ENCODE measurements around the gene LRRC45.

DNA sequence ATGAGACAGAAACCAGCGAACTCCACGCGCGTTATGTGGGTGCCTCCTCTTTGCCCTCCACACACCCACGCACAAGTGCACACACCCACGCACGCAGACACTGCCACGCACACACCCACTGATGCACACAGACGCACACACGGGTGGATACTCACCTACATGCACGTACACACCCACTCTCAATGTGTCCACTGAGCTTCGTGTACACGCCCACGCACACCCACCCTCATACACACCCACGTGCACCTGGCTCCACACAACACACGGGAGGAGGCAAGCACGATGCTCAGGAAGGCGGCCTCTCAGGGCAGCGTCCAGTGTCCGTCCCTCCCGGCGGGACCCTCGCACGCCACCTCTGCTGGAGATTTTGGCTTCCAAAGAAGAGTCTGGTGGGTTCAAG is 24.3 kb downstream of the LRRC45 start:
- no peak for TF ChIP-seq EZH2phosphoT487 (IDR thresholded peaks at IDR 0.05; ENCODE audit: low read depth)
- TF ChIP-seq, protein P1, sequence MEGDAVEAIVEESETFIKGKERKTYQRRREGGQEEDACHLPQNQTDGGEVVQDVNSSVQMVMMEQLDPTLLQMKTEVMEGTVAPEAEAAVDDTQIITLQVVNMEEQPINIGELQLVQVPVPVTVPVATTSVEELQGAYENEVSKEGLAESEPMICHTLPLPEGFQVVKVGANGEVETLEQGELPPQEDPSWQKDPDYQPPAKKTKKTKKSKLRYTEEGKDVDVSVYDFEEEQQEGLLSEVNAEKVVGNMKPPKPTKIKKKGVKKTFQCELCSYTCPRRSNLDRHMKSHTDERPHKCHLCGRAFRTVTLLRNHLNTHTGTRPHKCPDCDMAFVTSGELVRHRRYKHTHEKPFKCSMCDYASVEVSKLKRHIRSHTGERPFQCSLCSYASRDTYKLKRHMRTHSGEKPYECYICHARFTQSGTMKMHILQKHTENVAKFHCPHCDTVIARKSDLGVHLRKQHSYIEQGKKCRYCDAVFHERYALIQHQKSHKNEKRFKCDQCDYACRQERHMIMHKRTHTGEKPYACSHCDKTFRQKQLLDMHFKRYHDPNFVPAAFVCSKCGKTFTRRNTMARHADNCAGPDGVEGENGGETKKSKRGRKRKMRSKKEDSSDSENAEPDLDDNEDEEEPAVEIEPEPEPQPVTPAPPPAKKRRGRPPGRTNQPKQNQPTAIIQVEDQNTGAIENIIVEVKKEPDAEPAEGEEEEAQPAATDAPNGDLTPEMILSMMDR (IDR thresholded peaks at IDR 0.05; ENCODE audit: low read depth, low read length) = no peak
